GM23248 (cell line): ENCODE results near the gene GARNL3. TPM values are rescaled to one million over a fixed set of nuclear protein-coding genes. Genes with fewer than 3 reads are reported as not detected.

Experiments
- DNase-seq: peaks from one replicate; pipeline ENCODE4 v3.0.0-alpha.2; 2015
- H2AFZ ChIP-seq: fragments of 200-600 bp; sonication (generic); 2 replicates; pipeline ENCODE4 v1.6.1; 2016; ENCODE audit warnings: antibody characterized with exemption
- H3F3A ChIP-seq: fragments of 200-600 bp; sonication (generic); 2 replicates; pipeline ENCODE4 v1.6.1; 2016; ENCODE audit warnings: mild to moderate bottlenecking, antibody characterized with exemption, mixed run types; ENCODE audit not compliant: insufficient read depth
- H3K27ac ChIP-seq: fragments of 200-600 bp; sonication (generic); 2 replicates; pipeline ENCODE4 v1.5.1; 2016; ENCODE audit warnings: mild to moderate bottlenecking
- H3K27me3 ChIP-seq: fragments of 200-600 bp; sonication (generic); replicated peaks from 2 replicates; pipeline ENCODE4 v1.6.1; 2016; ENCODE audit warnings: mild to moderate bottlenecking; ENCODE audit not compliant: insufficient read depth
- H3K36me3 ChIP-seq: fragments of 200-600 bp; sonication (generic); 2 replicates; pipeline ENCODE4 v1.6.1; 2016; ENCODE audit warnings: low read depth, mild to moderate bottlenecking
- H3K4me1 ChIP-seq: fragments of 200-600 bp; sonication (generic); 2 replicates; pipeline ENCODE4 v1.6.1; 2016; ENCODE audit warnings: mild to moderate bottlenecking; ENCODE audit not compliant: insufficient read depth
- H3K4me2 ChIP-seq: fragments of 200-600 bp; sonication (generic); one replicate; pipeline ENCODE4 v1.6.1; 2016; ENCODE audit warnings: mild to moderate bottlenecking; ENCODE audit not compliant: unreplicated experiment
- H3K4me3 ChIP-seq: fragments of 200-600 bp; sonication (generic); 2 replicates; pipeline ENCODE4 v1.5.1; 2016; ENCODE audit warnings: mild to moderate bottlenecking
- H3K79me2 ChIP-seq: fragments of 200-600 bp; sonication (generic); 2 replicates; pipeline ENCODE4 v1.6.1; 2016; ENCODE audit warnings: mild to moderate bottlenecking; ENCODE audit not compliant: insufficient read depth
- H3K9ac ChIP-seq: fragments of 200-600 bp; sonication (generic); 2 replicates; pipeline ENCODE4 v1.6.1; 2016; ENCODE audit warnings: mild to moderate bottlenecking
- H3K9me2 ChIP-seq: fragments of 200-600 bp; sonication (generic); 2 replicates; pipeline ENCODE4 v1.6.1; 2016; ENCODE audit warnings: mixed run types, mild to moderate bottlenecking, moderate library complexity; ENCODE audit not compliant: insufficient read depth
- H3K9me3 ChIP-seq: fragments of 200-600 bp; sonication (generic); one replicate; pipeline ENCODE4 v1.6.1; 2017; ENCODE audit warnings: low read depth
- H4K20me1 ChIP-seq: fragments of 200-600 bp; sonication (generic); 2 replicates; pipeline ENCODE4 v1.6.0; 2016; ENCODE audit not compliant: insufficient read depth
- EZH2 ChIP-seq: fragments of 200-600 bp; sonication (generic); IDR thresholded peaks from 2 replicates; pipeline ENCODE4 v1.6.1; 2018; ENCODE audit warnings: antibody characterized with exemption, mild to moderate bottlenecking; ENCODE audit not compliant: insufficient read depth, poor library complexity, severe bottlenecking
- EZH2phosphoT487 ChIP-seq: fragments of 200-600 bp; sonication (generic); IDR thresholded peaks from 2 replicates; pipeline ENCODE4 v1.6.1; 2018; ENCODE audit warnings: antibody characterized with exemption, moderate library complexity, mild to moderate bottlenecking, low read depth; ENCODE audit not compliant: insufficient read depth
- WGBS, 2 experiments: methylation state at CpG; one replicate each; pipeline ENCODE4 v1.1.6; 2015 to 2017; ENCODE audit warnings: low lambda C conversion rate in 2 of 2, low coverage in 1 of 2; ENCODE audit errors: missing lambda C conversion rate in 2 of 2; 5-methylcytosine and 5-hydroxymethylcytosine counted together
- in situ Hi-C: fragments of 300-500 bp; cut with MboI; formaldehyde crosslinking; loops from 2 replicates; pipeline ENCODE4 v1.15.0; 2020
- polyA plus RNA-seq: library from polyadenylated mRNA; unstranded; fragments of >200 nt; fragmentation: Nextera tagmentation; extraction: Ambion mirVana; gene quantifications from 2 replicates; pipeline ENCODE4 v1.2.1, GENCODE V29; 2016
- total RNA-seq: library from RNA; depleted of rRNA; stranded (reverse); fragments of >200 nt; shearing (Covaris generic); gene quantifications from 2 replicates; pipeline ENCODE4 v1.2.3, GENCODE V29; 2014

The GARNL3 gene
- total and polyA plus RNA-seq, 2 experiments from 2014 or later, result 0.43 to 1.3 TPM

GRCh38 chr9:127403507-127404192 is 139.1 kb downstream of the GARNL3 start:
- Histone ChIP-seq H3K9me2 (no peaks in the 10 kb centered on the region), H3K4me3 (no peak overlapping the region), H4K20me1 (no peaks in the 10 kb centered on the region), H3K9me3 (no peaks in the 10 kb centered on the region), H3K27me3 (no peaks in the 10 kb centered on the region), H3K27ac (no peak overlapping the region), H2AFZ (no peak overlapping the region), H3K4me2 (no peak overlapping the region), H3K4me1 (no peaks in the 10 kb centered on the region), H3K9ac (no peak overlapping the region), H3K36me3 (no peaks in the 10 kb centered on the region), H3F3A (no peaks in the 10 kb centered on the region), H3K79me2 (no peaks in the 10 kb centered on the region)
- WGBS, 2 experiments, result 90 to 94% methylated on average over 20 to 22 of the region's 22 CpGs
- in situ Hi-C loops, result no loop called here
- no peak for TF ChIP-seq EZH2phosphoT487
- no peak for DNase-seq

DNA sequence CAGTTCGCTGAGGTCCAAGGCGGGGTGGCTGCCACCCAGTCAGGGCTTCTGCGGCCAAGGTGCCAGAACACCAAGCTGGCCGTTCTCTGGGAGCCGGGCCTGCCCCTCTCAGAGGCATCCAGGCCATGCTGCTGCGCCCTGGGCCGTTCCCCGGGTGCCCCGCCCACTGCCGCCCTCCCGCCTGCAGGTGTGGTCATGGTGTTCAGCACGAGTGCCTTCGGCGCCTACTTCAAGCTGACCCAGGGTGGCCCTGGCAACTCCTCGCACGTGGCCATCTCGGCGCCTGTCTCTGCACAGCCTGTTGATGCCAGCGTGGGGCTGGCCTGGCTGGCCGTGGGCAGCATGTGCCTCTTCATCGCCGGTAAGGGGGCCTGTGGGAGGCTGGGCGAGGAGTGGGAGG is 140.1 kb downstream of the GARNL3 start:
- H3K9me3 ChIP-seq, result no peaks in the 10 kb centered on the region
- H3K4me3 ChIP-seq, result no peak overlapping the region
- 92 to 93% methylated on average over 21 to 23 of the region's 23 CpGs for WGBS, 2 experiments
- DNase-seq, result no peak
- H3K27ac ChIP-seq, result no peak overlapping the region
- H3K9me2 ChIP-seq, result no peaks in the 10 kb centered on the region
- no peaks in the 10 kb centered on the region for H3K27me3 ChIP-seq
- TF ChIP-seq EZH2phosphoT487, result no peak
- H3K79me2 ChIP-seq, result no peaks in the 10 kb centered on the region
- H3K36me3 ChIP-seq, result no peaks in the 10 kb centered on the region
- no peak overlapping the region for H3K9ac ChIP-seq
- no peaks in the 10 kb centered on the region for H3F3A ChIP-seq
- in situ Hi-C loops, result no loop called here
- no peak overlapping the region for H2AFZ ChIP-seq
- no peak overlapping the region for H3K4me2 ChIP-seq
- H4K20me1 ChIP-seq, result no peaks in the 10 kb centered on the region
- H3K4me1 ChIP-seq, result no peaks in the 10 kb centered on the region

DNA sequence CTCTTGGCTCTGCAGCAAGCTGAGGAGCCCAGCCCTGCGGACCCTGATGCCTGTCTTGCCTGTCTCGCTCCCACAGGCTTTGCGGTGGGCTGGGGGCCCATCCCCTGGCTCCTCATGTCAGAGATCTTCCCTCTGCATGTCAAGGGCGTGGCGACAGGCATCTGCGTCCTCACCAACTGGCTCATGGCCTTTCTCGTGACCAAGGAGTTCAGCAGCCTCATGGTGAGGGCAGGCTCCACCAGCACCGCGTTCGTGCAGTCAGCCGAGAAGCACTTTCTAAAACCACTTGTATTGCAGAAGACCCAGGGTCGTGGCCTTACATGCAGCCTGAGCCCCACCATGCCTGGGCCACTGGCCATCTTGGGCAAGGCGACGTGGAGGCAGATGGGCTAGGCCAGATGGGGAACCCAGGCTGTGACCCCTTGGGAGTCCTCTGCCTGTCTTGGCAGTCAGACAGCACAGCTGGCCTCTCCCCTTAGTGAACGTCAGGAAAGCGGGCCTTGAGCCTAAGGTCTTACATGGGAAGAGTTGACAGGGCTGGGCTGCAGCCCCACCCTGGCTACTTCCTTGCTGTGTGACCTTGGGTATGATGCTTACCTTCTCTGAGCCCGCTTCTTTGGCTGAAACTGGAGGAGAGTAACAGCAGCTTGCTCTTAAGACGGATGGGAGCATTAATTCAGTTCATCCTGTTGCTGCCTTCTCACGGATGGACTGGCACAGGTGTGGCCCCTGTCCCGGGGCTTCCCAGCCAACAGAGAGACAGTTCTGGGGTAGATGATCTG is 141.0 kb downstream of the GARNL3 start:
- no peaks in the 10 kb centered on the region for H3K36me3 ChIP-seq
- H3K27me3 ChIP-seq, result no peaks in the 10 kb centered on the region
- no peaks in the 10 kb centered on the region for H3K9me2 ChIP-seq
- H3K9ac ChIP-seq, result no peak overlapping the region
- in situ Hi-C loops, result no loop called here
- H3F3A ChIP-seq, result no peaks in the 10 kb centered on the region
- H3K9me3 ChIP-seq, result no peaks in the 10 kb centered on the region
- DNase-seq, result no peak
- TF ChIP-seq EZH2phosphoT487 (no peak), EZH2 (no peak)
- H3K4me1 ChIP-seq, result no peaks in the 10 kb centered on the region
- no peaks in the 10 kb centered on the region for H3K79me2 ChIP-seq
- no peak overlapping the region for H3K4me3 ChIP-seq
- H3K4me2 ChIP-seq, result no peak overlapping the region
- H2AFZ ChIP-seq, result no peak overlapping the region
- WGBS, 2 experiments, result 95 to 96% methylated on average over 20 of the region's 20 CpGs
- no peaks in the 10 kb centered on the region for H4K20me1 ChIP-seq
- no peak overlapping the region for H3K27ac ChIP-seq

DNA sequence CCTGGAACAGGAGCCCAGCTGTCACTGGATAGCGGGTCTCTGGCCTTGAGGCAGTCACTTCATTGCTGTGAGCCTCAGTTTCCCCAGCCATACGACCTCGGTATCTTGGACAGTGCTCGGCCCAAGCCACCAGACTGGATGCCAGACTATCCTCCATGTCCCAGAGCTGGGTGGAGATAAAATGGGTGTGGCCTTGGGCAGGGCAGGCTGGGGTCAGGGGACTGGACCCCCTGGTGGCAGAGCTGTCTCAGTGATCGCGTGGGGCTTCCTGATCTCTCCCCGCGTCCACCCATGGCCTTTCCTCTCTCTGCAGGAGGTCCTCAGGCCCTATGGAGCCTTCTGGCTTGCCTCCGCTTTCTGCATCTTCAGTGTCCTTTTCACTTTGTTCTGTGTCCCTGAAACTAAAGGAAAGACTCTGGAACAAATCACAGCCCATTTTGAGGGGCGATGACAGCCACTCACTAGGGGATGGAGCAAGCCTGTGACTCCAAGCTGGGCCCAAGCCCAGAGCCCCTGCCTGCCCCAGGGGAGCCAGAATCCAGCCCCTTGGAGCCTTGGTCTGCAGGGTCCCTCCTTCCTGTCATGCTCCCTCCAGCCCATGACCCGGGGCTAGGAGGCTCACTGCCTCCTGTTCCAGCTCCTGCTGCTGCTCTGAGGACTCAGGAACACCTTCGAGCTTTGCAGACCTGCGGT is 142.4 kb downstream of the GARNL3 start:
- no peaks in the 10 kb centered on the region for H3K9me3 ChIP-seq
- DNase-seq, result no peak
- no peak overlapping the region for H3K27ac ChIP-seq
- no peak overlapping the region for H3K9ac ChIP-seq
- H2AFZ ChIP-seq, result no peak overlapping the region
- no peak overlapping the region for H3K4me2 ChIP-seq
- H3K9me2 ChIP-seq, result no peaks in the 10 kb centered on the region
- 92 to 95% methylated on average over 13 of the region's 13 CpGs for WGBS, 2 experiments
- in situ Hi-C loops, result no loop called here
- no peak overlapping the region for H3K4me3 ChIP-seq
- TF ChIP-seq EZH2 (no peak), EZH2phosphoT487 (no peak)
- H3F3A ChIP-seq, result no peaks in the 10 kb centered on the region
- no peaks in the 10 kb centered on the region for H3K27me3 ChIP-seq
- no peaks in the 10 kb centered on the region for H3K79me2 ChIP-seq
- no peaks in the 10 kb centered on the region for H3K4me1 ChIP-seq
- H3K36me3 ChIP-seq, result no peaks in the 10 kb centered on the region
- no peaks in the 10 kb centered on the region for H4K20me1 ChIP-seq
